ENCODE results near the gene NLGN1.

NLGN1 gene

DNA sequence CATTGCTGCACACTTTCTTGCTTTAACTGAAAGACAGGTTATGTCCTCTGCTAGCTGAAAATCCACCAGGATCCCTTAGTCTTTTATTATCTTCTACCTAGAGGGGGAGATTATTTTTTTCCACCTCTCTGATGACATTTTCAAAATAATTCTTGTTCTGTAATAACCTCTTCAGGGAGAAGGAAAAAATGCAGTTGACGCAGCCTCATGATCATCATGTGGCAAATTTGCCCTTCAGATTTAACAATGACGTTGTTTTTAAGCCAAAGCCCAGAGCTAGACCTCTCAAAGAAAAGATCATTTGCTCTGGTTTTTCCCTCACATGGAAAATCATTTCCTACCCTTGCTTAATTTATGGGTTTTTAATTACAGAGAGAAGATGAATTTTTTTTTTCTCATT lies 724.9 kb downstream of the NLGN1 start:
- TF ChIP-seq MYC (IDR thresholded peaks at IDR 0.05; ENCODE audit: low read depth, low read length) = no peak
- TF ChIP-seq, protein P1, sequence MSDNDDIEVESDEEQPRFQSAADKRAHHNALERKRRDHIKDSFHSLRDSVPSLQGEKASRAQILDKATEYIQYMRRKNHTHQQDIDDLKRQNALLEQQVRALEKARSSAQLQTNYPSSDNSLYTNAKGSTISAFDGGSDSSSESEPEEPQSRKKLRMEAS (IDR thresholded peaks at IDR 0.05; ENCODE audit: low read depth, low read length) = no peak
- TF ChIP-seq, protein P2, sequence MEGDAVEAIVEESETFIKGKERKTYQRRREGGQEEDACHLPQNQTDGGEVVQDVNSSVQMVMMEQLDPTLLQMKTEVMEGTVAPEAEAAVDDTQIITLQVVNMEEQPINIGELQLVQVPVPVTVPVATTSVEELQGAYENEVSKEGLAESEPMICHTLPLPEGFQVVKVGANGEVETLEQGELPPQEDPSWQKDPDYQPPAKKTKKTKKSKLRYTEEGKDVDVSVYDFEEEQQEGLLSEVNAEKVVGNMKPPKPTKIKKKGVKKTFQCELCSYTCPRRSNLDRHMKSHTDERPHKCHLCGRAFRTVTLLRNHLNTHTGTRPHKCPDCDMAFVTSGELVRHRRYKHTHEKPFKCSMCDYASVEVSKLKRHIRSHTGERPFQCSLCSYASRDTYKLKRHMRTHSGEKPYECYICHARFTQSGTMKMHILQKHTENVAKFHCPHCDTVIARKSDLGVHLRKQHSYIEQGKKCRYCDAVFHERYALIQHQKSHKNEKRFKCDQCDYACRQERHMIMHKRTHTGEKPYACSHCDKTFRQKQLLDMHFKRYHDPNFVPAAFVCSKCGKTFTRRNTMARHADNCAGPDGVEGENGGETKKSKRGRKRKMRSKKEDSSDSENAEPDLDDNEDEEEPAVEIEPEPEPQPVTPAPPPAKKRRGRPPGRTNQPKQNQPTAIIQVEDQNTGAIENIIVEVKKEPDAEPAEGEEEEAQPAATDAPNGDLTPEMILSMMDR (IDR thresholded peaks at IDR 0.05; ENCODE audit: low read depth, low read length) = no peak
- TF ChIP-seq POLR2A (IDR thresholded peaks at IDR 0.05; ENCODE audit: extremely low read depth, insufficient read length) = no peak
- DNase-seq (ENCODE audit: low read depth) = no peak
- H3K4me3 ChIP-seq (ENCODE audit: low read depth, low read length) = no peak overlapping the region

DNA sequence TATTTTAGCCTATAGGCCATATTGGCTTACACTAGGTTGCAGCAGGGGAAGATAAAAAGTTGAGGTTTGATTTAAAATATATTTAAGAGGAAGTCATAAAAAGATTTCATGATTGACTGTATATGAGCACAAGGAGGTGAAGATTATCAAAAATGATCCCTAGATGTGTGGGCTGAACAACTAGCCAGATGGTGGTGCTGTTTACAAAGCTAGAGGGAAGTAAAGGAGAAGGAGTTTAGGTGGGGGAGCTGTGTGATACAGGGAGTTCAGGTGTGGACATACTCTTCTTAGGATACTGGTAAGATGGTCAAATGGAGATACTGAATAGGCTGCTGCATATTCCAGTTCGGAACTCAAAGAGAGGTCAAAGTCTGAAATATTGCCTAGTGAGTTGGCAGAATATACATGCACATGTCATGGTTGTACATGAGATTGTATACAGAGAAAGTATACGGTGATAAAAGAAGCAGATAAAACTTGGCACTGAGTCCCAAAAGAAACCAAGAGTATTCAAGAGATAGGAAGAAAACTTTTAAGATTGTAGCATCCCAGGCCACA lies 727.8 kb downstream of the NLGN1 start:
- TF ChIP-seq MYC (IDR thresholded peaks at IDR 0.05; ENCODE audit: low read depth, low read length) (no peak), POLR2A (IDR thresholded peaks at IDR 0.05; ENCODE audit: extremely low read depth, insufficient read length) (no peak)
- TF ChIP-seq, protein P1 (IDR thresholded peaks at IDR 0.05; ENCODE audit: low read depth, low read length) = no peak
- TF ChIP-seq, protein P2 (IDR thresholded peaks at IDR 0.05; ENCODE audit: low read depth, low read length) = peak; percentile 26
- no peak overlapping the region for H3K4me3 ChIP-seq (ENCODE audit: low read depth, low read length)
- DNase-seq (ENCODE audit: low read depth) = peak; percentile 31

DNA sequence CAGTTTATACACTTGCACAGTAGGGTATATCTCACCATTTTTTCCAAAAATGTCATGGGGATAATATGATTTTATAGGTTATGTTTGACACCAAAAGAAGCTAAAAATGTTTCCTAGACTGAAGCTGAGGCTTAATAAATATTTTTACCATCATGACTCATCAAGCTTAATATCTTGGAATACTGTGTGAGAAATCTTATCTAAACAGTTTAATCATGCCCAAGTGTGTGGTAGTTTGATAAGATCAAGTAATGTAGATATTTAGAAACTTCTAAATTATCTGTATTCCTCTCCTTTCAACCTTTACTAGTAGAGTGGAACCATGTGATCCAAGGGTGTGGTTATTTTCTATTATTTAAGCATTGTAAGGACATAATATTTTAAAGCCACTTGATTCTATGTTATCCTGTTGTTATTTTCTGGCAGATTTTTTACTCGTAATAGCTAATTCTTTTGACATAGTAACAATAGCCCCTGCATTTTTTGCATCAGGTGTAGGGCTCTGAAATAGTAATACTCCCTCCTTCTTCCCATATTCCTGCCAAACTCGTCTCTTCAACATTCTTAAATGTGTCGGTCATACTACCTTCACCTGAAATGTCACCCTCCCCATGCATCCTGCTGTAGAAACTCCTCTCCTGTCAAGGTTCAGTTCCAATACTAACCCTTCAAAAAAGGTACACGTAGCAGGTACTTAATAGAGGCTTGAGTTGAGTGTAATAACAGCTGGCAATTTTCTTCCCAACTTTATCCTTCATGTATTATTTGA lies 729.6 kb downstream of the NLGN1 start:
- TF ChIP-seq, protein P1 (IDR thresholded peaks at IDR 0.05; ENCODE audit: low read depth, low read length) = no peak
- TF ChIP-seq, protein P2 (IDR thresholded peaks at IDR 0.05; ENCODE audit: low read depth, low read length) = no peak
- TF ChIP-seq POLR2A (IDR thresholded peaks at IDR 0.05; ENCODE audit: extremely low read depth, insufficient read length) (no peak), MYC (IDR thresholded peaks at IDR 0.05; ENCODE audit: low read depth, low read length) (no peak)
- no peak overlapping the region for H3K4me3 ChIP-seq (ENCODE audit: low read depth, low read length)
- DNase-seq (ENCODE audit: low read depth) = no peak

DNA sequence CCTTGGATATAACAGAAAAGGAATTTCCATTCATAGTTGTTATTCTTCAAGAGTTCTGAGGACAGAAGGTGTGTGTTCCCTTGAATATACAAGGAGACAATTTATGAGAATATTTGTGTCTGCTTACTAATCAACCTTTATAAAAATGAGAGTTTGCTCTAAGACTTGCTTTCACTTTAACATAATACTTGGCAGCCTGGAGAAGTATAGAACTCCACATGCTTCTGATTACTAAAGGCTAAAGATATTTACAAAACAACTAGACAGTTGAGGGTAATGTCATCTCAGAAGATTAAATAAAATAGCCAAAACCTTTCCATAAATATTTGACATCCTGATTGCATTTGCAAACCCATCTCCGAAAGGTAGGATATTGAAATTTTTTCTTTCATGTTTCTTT lies 734.5 kb downstream of the NLGN1 start:
- TF ChIP-seq MYC (IDR thresholded peaks at IDR 0.05; ENCODE audit: low read depth, low read length) (no peak), POLR2A (IDR thresholded peaks at IDR 0.05; ENCODE audit: extremely low read depth, insufficient read length) (no peak)
- TF ChIP-seq, protein P1 (IDR thresholded peaks at IDR 0.05; ENCODE audit: low read depth, low read length) = no peak
- TF ChIP-seq, protein P2 (IDR thresholded peaks at IDR 0.05; ENCODE audit: low read depth, low read length) = no peak
- no peak overlapping the region for H3K4me3 ChIP-seq (ENCODE audit: low read depth, low read length)
- no peak for DNase-seq (ENCODE audit: low read depth)

DNA sequence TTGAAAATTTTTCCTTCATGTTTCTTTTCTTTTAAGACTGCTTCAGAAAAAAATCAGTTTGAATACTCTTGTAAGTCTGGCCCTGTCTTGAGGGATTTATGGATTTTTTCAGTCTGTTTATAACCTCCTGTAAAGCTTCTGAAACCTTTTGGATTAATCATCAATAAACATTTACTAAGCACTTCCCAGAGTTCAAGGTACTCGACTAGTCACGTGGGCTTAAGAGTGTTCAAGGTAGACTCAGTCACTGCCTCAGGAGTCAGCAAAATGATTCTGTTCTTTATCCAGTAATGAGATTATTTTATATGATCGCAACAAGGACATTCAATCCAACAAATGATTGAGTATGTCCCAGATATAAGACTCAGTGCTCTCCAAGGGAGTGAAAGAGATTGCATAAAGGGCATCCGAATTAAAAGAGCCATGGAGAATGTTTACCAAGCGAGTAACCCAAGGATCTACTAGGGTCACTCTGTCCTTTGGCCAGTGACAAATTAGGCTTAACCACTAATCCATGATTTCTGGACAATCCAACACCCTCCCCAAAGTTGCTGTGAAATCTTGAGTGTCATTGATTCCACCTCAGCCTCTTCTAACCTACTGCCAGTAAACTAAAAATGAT lies 735.0 kb downstream of the NLGN1 start:
- TF ChIP-seq, protein P1 (IDR thresholded peaks at IDR 0.05; ENCODE audit: low read depth, low read length) = no peak
- TF ChIP-seq MYC (IDR thresholded peaks at IDR 0.05; ENCODE audit: low read depth, low read length) = no peak
- TF ChIP-seq, protein P2 (IDR thresholded peaks at IDR 0.05; ENCODE audit: low read depth, low read length) = no peak
- no peak for TF ChIP-seq POLR2A (IDR thresholded peaks at IDR 0.05; ENCODE audit: extremely low read depth, insufficient read length)
- no peak overlapping the region for H3K4me3 ChIP-seq (ENCODE audit: low read depth, low read length)
- no peak for DNase-seq (ENCODE audit: low read depth)

Measured in NB4 (cell line).